ENCODE data around the gene PRKCA. TPM values are rescaled to one million over a fixed set of nuclear protein-coding genes. Genes with fewer than 3 reads are reported as not detected.

PRKCA gene
- total and polyA plus RNA-seq, 2 of the 13 experiments (the other 11 are each of a cell fraction or from before 2014, with no cell fraction given) = 18.5 to 21.5 TPM

- TF ChIP-seq NCOR1 (IDR thresholded peaks at IDR 0.05; ENCODE audit: borderline replicate concordance, low read length) (no peak), ZNF776 (CRISPR knock-in tag; IDR thresholded peaks at IDR 0.05) (no peak), DNMT1 (CRISPR knock-in tag; IDR thresholded peaks at IDR 0.05) (no peak), ZNF720 (CRISPR knock-in tag; IDR thresholded peaks at IDR 0.05) (no peak), ZFP36 (IDR thresholded peaks at IDR 0.05; ENCODE audit: borderline replicate concordance, low read depth, low read length, partially characterized antibody) (no peak), ZBTB2 (CRISPR knock-in tag; IDR thresholded peaks at IDR 0.05; ENCODE audit: low read depth) (no peak), ARNTL (CRISPR knock-in tag; IDR thresholded peaks at IDR 0.05) (no peak), TMF1 (CRISPR knock-in tag; IDR thresholded peaks at IDR 0.05; ENCODE audit: low read depth) (no peak), TCF7L2 (IDR thresholded peaks at IDR 0.05; ENCODE audit: low read depth, low read length) (no peak), THRA (CRISPR knock-in tag; IDR thresholded peaks at IDR 0.05; ENCODE audit: borderline replicate concordance) (no peak), ZNF451 (CRISPR knock-in tag; IDR thresholded peaks at IDR 0.05) (no peak), CCDC6 (CRISPR knock-in tag; IDR thresholded peaks at IDR 0.05) (no peak), SALL1 (CRISPR knock-in tag; IDR thresholded peaks at IDR 0.05) (no peak), TAF1 (CRISPR knock-in tag; IDR thresholded peaks at IDR 0.05) (no peak), KAT8 (CRISPR knock-in tag; IDR thresholded peaks at IDR 0.05) (no peak)
- no peak for ATAC-seq
- peaks cover 35% of the 10 kb centered on the region for H3K4me1 ChIP-seq (ENCODE audit: insufficient read depth, low read length)
- no peak overlapping the region for H3K4me3 ChIP-seq (replicated peaks in 1 of 3; ENCODE audit: insufficient read depth in 1 of 3, low read depth in 2 of 3, low read length in 3 of 3)
- H3K27ac ChIP-seq (ENCODE audit: extremely low read length, insufficient read depth, low read length) = no peak overlapping the region
- no peak for DNase-seq (ENCODE audit: low spot score)
- ChIA-PET POLR2A (no interaction called here), CTCF (ENCODE audit: low intra/inter-chr PET ratio, low total read pairs) (no interaction called here)
- H3K36me3 ChIP-seq (replicated peaks in 1 of 2; ENCODE audit: control insufficient read depth in 1 of 2, insufficient read depth in 2 of 2, low read length in 2 of 2) = no peaks in the 10 kb centered on the region
- H3K9me3 ChIP-seq (ENCODE audit: low read length) = no peaks in the 10 kb centered on the region
- no peak overlapping the region for H2AFZ ChIP-seq (ENCODE audit: low read length)
- no peak for FAIRE-seq
- intact Hi-C loops (cut with micrococcal nuclease; ENCODE audit: unreplicated experiment) = no loop called here
- no peaks in the 10 kb centered on the region for H3K27me3 ChIP-seq (ENCODE audit: control insufficient read depth in 1 of 2, insufficient read depth in 2 of 2, low read length in 2 of 2)
- H3K9ac ChIP-seq (ENCODE audit: insufficient read depth, low read depth, low read length) = no peak overlapping the region
- no peaks in the 10 kb centered on the region for H3K79me2 ChIP-seq (ENCODE audit: insufficient read depth, low read length)
- H3K4me2 ChIP-seq (ENCODE audit: low read depth, low read length) = no peak overlapping the region
- no peaks in the 10 kb centered on the region for H4K20me1 ChIP-seq (ENCODE audit: insufficient read depth, low read length)
- in situ Hi-C loops (cut with HindIII; ENCODE audit: extremely low pct_ligation_motif_present, low pct_unique_long_range_greater_than_20kb) = no loop called here
- BruUV-seq (replicated peaks) = no TSS peak
These were observed 28.9 kb upstream of the PRKCA start for GRCh38 chr17:66273586-66273848.

Measured in HepG2 (cell line).